SK-MEL-5 (cell line): Measurements from ENCODE around the gene ZNF547. TPM values are rescaled to one million over a fixed set of nuclear protein-coding genes. Genes with fewer than 3 reads are reported as not detected.
"Not testable (repeated sequence)": the region's sequence is repeated elsewhere in the genome, so short reads cannot be mapped to it uniquely, and the experiment has no call there.

ENCODE experiments used
- DNase-seq: peaks from one replicate; pipeline ENCODE4 v3.0.0-alpha.2; 2016; ENCODE audit warnings: low read depth, low spot score
- in situ Hi-C: cut with HindIII; loops from 2 replicates; pipeline ENCODE4 v1.10.0; 2016; ENCODE audit warnings: low sequenced_read_pairs, high pct_unique_total_duplicates, low pct_unique_long_range_greater_than_20kb
- total RNA-seq: library from RNA; depleted of rRNA; stranded (reverse); fragments of >200 nt; shearing (Covaris generic); gene quantifications from 2 replicates; pipeline ENCODE4 v1.2.3, GENCODE V29; 2014

ZNF547 gene
- total RNA-seq, 1 experiment from 2014 or later: 1.5 TPM

- in situ Hi-C loops: no loop called here
Observed at GRCh38 chr19:57359300-57359699, 4.1 kb upstream of the ZNF547 start.

DNA sequence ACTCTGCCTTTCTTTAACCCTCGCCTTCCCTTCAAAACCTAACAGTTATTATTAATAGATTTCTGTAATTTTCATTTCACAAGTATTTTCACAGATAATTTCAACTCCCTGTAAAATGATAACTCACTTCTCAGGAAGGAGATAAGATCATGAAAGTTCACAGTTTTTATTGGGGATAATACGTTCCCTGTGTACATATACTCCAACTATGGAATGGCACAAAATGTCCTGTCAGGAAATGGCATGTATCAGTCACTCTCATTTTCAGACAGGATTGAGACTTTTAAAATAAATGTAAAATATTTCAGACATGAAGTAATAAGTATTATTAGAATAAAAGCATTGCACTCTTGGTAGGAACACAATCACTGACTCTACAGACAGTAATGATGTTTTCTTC, 932 bp upstream of the ZNF547 start:
- DNase-seq: no peak
- in situ Hi-C loops: no loop called here

More at GRCh38 chr19:57359300-57359699, 4.1 kb upstream of the ZNF547 start:
- no peak for DNase-seq

GRCh38 chr19:57363688-57364181, 384 bp downstream of the ZNF547 start:
- in situ Hi-C loops: no loop called here
- no peak for DNase-seq

- DNase-seq: no peak
- in situ Hi-C loops: no loop called here
Observed at GRCh38 chr19:57366776-57367175, 3.4 kb downstream of the ZNF547 start.

- DNase-seq: no peak
- in situ Hi-C loops: no loop called here
Observed at GRCh38 chr19:57374179-57374578, 10.8 kb downstream of the ZNF547 start.

GRCh38 chr19:57374647-57375046, 11.3 kb downstream of the ZNF547 start:
- in situ Hi-C loops, DNase-seq: not testable (repeated sequence)

GRCh38 chr19:57376151-57376550, 12.8 kb downstream of the ZNF547 start:
- in situ Hi-C loops: no loop called here
- DNase-seq: no peak

DNA sequence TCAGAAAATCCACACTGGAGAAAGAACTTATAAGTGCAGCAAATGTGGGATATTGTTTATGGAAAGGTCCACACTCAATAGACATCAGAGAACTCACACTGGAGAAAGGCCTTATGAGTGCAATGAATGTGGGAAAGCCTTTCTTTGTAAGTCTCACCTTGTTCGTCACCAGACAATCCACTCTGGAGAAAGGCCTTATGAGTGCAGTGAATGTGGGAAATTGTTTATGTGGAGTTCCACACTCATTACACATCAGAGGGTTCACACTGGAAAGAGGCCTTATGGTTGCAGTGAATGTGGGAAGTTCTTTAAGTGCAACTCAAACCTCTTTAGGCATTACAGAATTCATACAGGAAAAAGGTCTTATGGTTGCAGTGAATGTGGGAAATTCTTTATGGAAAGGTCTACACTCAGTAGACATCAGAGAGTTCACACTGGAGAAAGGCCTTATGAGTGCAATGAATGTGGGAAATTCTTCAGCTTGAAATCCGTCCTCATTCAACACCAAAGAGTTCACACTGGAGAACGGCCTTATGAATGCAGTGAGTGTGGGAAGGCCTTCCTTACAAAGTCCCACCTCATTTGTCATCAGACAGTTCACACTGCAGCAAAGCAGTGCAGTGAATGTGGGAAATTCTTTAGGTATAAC, 14.3 kb downstream of the ZNF547 start:
- in situ Hi-C loops: no loop called here

GRCh38 chr19:57380923-57381322, 17.6 kb downstream of the ZNF547 start:
- no peak for DNase-seq
- in situ Hi-C loops: no loop called here

More for the DNA sequence above, 14.3 kb downstream of the ZNF547 start:
- DNase-seq: no peak

- in situ Hi-C loops: no loop called here
- no peak for DNase-seq
Observed at GRCh38 chr19:57382806-57383488, 19.6 kb downstream of the ZNF547 start.

- no peak for DNase-seq
- in situ Hi-C loops: no loop called here
Observed at GRCh38 chr19:57389194-57389729, 25.9 kb downstream of the ZNF547 start.

DNA sequence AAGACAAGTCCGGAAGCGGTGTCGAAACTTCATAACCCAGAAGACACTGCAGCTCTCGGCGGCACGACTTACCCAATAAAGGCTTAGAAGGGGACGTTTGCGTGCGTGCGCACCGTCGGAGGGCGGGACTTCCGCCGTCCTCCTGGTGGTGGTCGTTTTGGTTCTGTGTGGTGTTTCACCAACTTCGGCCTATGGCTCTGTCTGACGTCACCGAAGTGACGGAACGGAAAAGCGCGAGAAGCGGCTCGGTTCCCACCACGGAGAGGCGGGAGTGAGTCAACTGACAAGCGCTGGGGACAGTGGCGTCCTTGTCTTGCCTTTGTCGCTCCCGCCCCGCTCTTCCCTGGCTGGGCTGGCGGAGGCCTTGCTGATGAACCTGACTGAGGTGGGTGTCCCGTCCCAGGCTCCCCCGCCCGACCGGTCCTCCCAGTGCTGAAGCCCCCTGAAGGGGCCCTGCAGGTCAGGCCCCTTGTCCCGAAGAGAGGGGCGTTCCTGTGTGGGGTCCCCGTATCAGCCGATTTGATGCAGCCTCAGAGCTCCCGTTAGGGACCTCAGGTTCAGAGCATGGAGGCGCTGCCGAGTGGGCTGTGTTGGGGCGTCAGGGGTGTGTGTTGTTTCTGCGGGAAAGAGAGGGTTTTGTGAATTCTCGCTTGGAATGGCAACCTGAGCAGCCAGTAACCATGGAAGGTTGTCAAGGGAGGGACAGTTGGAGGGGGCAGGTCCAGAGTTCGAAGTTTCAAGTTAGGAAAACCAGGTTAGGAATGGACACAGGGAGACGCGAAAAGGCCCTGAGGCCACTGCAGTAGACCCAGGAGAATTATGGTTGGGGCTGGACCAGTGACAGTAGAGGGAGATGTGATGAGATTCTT, 26.6 kb downstream of the ZNF547 start, which contains the start of gene ZNF548:
ZNF548 (plus strand) TSS at position 125 of the 869 bp plus-strand sequence; CDS start at position 371, 246 bp downstream.
- peak; percentile 97 for DNase-seq
- in situ Hi-C loops: no loop called here

GRCh38 chr19:57395710-57396109, 32.4 kb downstream of the ZNF547 start:
- DNase-seq: no peak
- in situ Hi-C loops: no loop called here

GRCh38 chr19:57398868-57399267, 35.5 kb downstream of the ZNF547 start:
- in situ Hi-C loops: no loop called here
- no peak for DNase-seq

DNA sequence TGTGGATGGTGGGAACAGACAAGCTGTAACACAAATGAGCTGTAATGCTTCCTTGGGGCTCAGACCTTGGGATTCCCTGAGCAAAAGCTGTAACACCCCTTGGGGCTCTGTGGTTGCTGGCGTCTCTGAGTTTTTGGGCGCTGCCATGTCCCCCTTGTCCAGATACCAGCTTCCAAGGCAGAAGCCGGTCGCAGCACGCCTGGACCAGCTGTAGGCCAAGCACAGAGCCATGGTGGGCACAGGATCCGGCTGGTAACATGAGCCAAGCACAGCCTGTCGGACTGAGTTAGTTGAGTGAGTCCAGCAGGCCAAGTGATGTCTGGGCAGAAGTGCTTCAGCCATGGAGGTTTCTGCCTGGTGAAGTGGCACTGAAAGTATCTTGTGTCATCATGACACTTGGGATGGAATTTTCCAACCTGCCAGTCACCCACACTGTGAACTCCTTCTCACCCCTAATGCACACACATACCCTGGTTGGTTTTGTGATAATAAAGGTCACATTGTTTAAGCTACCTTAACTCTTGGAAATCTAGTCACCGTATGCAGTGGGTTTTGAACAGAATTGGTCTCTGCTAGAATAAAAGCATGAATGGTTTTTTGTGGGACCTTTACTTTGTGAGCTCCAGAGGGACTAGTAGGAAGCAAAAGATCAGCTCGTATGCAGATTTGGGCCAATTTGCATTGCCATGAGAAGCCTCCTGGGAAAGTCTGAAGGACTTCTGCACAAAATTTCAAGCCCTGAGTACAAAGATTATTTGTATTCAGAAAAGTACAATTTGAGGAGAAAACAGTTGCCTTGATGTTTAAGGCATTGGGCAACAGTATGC, 40.6 kb downstream of the ZNF547 start:
- no peak for DNase-seq
- in situ Hi-C loops: no loop called here

- peak; percentile 55 for DNase-seq
- in situ Hi-C loops: no loop called here
Observed at GRCh38 chr19:57406516-57407123, 43.3 kb downstream of the ZNF547 start.
